K562 (cell line): ENCODE results near the gene IFITM2. TPM values are rescaled to one million over a fixed set of nuclear protein-coding genes. Genes with fewer than 3 reads are reported as not detected.
A peak's percentile ranks its signal among the peaks of the same experiment; 100 is the strongest.

Experiments used
- BRD4 ChIP-seq: fragments of 200-600 bp; sonication (generic); IDR thresholded peaks from 2 replicates; pipeline ENCODE4 v1.6.1; 2017; ENCODE audit warnings: inconsistent platforms
- CXXC5 ChIP-seq: fragments of 250-450 bp; sonication (Bioruptor Pico); IDR thresholded peaks from 2 replicates; pipeline ENCODE4 v1.8.0; 2022; ENCODE audit warnings: inconsistent platforms, mild to moderate bottlenecking, moderate library complexity
- EGR1 ChIP-seq: fragments of 450-650 bp; conservative IDR thresholded peaks from 2 replicates; pipeline ENCODE4 v1.6.1; 2017; ENCODE audit warnings: mild to moderate bottlenecking
- HNRNPH1 ChIP-seq: fragments of 200-400 bp; formaldehyde crosslinking; optimal IDR thresholded peaks from 2 replicates; pipeline ENCODE3; 2017; ENCODE audit warnings: low read depth, mild to moderate bottlenecking, low read length, moderate library complexity
- ILK ChIP-seq: fragments of 450-650 bp; IDR thresholded peaks from 2 replicates; pipeline ENCODE4 v1.6.1; 2016; ENCODE audit warnings: missing genetic modification characterization, low read depth, mild to moderate bottlenecking, missing compliant biosample characterization, moderate library complexity, borderline replicate concordance
- MECOM ChIP-seq: fragments of 250-450 bp; sonication (Bioruptor Pico); IDR thresholded peaks from 2 replicates; pipeline ENCODE4 v1.8.0; 2022; ENCODE audit warnings: inconsistent platforms
- RNF219 ChIP-seq: fragments of 250-450 bp; sonication (Bioruptor Pico); IDR thresholded peaks from 2 replicates; pipeline ENCODE4 v1.5.0; 2022; ENCODE audit warnings: mild to moderate bottlenecking
- SRSF3 ChIP-seq: fragments of 200-400 bp; formaldehyde crosslinking; IDR thresholded peaks from 2 replicates; pipeline ENCODE4 v1.6.1; 2016; ENCODE audit warnings: mild to moderate bottlenecking, low read length, moderate library complexity; ENCODE audit not compliant: insufficient read depth
- VEZF1 ChIP-seq: fragments of 200-800 bp; sonication (Bioruptor generic); IDR thresholded peaks from 2 replicates; pipeline ENCODE4 v1.6.1; 2017; ENCODE audit warnings: missing genetic modification characterization, missing compliant biosample characterization
- ZBTB1 ChIP-seq: sonication (generic); formaldehyde crosslinking; IDR thresholded peaks from 2 replicates; pipeline ENCODE4 v1.8.1; 2023; ENCODE audit warnings: missing genetic modification reagents, low read depth, mild to moderate bottlenecking, borderline replicate concordance
- ZC3H4 ChIP-seq: sonication (generic); formaldehyde crosslinking; IDR thresholded peaks from 2 replicates; pipeline ENCODE4 v1.9.0; 2021; ENCODE audit warnings: missing genetic modification reagents, borderline replicate concordance
- ZNF277 ChIP-seq: fragments of 250-450 bp; sonication (Bioruptor Pico); IDR thresholded peaks from 2 replicates; pipeline ENCODE4 v1.8.0; 2022; ENCODE audit warnings: inconsistent platforms, mild to moderate bottlenecking, moderate library complexity, borderline replicate concordance
- ZNF766 ChIP-seq: fragments of 200-800 bp; sonication (Bioruptor generic); conservative IDR thresholded peaks from 2 replicates; pipeline ENCODE4 v1.6.1; 2016; ENCODE audit warnings: missing genetic modification characterization, missing compliant biosample characterization
- polyA plus RNA-seq, 8 experiments: library from polyadenylated mRNA; depleted of rRNA in 4 of 8; stranded (reverse) in 5 of 8; unstranded in 3 of 8; fragments of >200 nt; fragmentation: Nextera tagmentation in 2 of 8; fragmentation: Illumina TruSeq in 1 of 8; extraction: Ambion mirVana in 2 of 8; extraction: Trizol in 1 of 8; gene quantifications; 2 replicates each; pipeline versions ENCODE4 v1.2.1 to v1.2.3, GENCODE V29; 2011 to 2014; ENCODE audit warnings: inconsistent platforms in 1 of 8, missing spikeins in 1 of 8
- total RNA-seq, 7 experiments: library from RNA; depleted of rRNA in 6 of 7; stranded (reverse); fragments of >200 nt in 6 of 7; fragmentation: Illumina TruSeq in 2 of 7; extraction: Trizol in 2 of 7; gene quantifications; 2 replicates each; pipeline versions ENCODE4 v1.2.1 to v1.2.3, GENCODE V29; 2011 to 2021; ENCODE audit warnings: low replicate concordance in 1 of 7
- TF ChIP-seq, protein P1 (sequence below), 2 experiments: fragments of 450-650 bp; conservative IDR thresholded peaks; 2 replicates each; pipeline ENCODE4 v1.6.1; 2017; ENCODE audit warnings: mild to moderate bottlenecking in 2 of 2, moderate library complexity in 2 of 2
- TF ChIP-seq, protein P2 (sequence below): sonication (generic); formaldehyde crosslinking; IDR thresholded peaks from 2 replicates; pipeline ENCODE4 v1.8.1; 2023; ENCODE audit warnings: mild to moderate bottlenecking, missing genetic modification reagents
- TF ChIP-seq, protein P3 (sequence below): fragments of 250-450 bp; sonication (Bioruptor Pico); IDR thresholded peaks from 2 replicates; pipeline ENCODE4 v1.8.0; 2021; ENCODE audit warnings: moderate library complexity, mild to moderate bottlenecking, inconsistent platforms

Gene IFITM2
- total and polyA plus RNA-seq, 9 of the 15 experiments (the other 6 are each of a cell fraction or from before 2014, with no cell fraction given) = 52.8 to 4,872 (median 356) TPM

- TF ChIP-seq CXXC5 = peak; percentile 74
- no peak for TF ChIP-seq ILK (tag)
- TF ChIP-seq ZBTB1 = no peak
- TF ChIP-seq VEZF1 (CRISPR knock-in tag) = peak; percentile 53
- no peak for TF ChIP-seq RNF219 (CRISPR knock-in tag)
- no peak for TF ChIP-seq SRSF3
- TF ChIP-seq, protein P1, sequence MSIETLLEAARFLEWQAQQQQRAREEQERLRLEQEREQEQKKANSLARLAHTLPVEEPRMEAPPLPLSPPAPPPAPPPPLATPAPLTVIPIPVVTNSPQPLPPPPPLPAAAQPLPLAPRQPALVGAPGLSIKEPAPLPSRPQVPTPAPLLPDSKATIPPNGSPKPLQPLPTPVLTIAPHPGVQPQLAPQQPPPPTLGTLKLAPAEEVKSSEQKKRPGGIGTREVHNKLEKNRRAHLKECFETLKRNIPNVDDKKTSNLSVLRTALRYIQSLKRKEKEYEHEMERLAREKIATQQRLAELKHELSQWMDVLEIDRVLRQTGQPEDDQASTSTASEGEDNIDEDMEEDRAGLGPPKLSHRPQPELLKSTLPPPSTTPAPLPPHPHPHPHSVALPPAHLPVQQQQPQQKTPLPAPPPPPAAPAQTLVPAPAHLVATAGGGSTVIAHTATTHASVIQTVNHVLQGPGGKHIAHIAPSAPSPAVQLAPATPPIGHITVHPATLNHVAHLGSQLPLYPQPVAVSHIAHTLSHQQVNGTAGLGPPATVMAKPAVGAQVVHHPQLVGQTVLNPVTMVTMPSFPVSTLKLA (conservative IDR thresholded peaks at IDR 0.05) = peak in 1 of 2 experiments; percentile 54; a peak in 1 of 4 replicates
- TF ChIP-seq, protein P2, sequence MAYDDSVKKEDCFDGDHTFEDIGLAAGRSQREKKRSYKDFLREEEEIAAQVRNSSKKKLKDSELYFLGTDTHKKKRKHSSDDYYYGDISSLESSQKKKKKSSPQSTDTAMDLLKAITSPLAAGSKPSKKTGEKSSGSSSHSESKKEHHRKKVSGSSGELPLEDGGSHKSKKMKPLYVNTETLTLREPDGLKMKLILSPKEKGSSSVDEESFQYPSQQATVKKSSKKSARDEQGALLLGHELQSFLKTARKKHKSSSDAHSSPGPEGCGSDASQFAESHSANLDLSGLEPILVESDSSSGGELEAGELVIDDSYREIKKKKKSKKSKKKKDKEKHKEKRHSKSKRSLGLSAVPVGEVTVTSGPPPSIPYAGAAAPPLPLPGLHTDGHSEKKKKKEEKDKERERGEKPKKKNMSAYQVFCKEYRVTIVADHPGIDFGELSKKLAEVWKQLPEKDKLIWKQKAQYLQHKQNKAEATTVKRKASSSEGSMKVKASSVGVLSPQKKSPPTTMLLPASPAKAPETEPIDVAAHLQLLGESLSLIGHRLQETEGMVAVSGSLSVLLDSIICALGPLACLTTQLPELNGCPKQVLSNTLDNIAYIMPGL (CRISPR knock-in tag) = no peak
- no peak for TF ChIP-seq ZC3H4
- no peak for TF ChIP-seq MECOM
- TF ChIP-seq EGR1 = no peak
- TF ChIP-seq BRD4 = peak; percentile 36; the same call in 1 of the 2 replicates
- peak; percentile 57 for TF ChIP-seq ZNF766 (CRISPR knock-in tag)
- TF ChIP-seq, protein P3, sequence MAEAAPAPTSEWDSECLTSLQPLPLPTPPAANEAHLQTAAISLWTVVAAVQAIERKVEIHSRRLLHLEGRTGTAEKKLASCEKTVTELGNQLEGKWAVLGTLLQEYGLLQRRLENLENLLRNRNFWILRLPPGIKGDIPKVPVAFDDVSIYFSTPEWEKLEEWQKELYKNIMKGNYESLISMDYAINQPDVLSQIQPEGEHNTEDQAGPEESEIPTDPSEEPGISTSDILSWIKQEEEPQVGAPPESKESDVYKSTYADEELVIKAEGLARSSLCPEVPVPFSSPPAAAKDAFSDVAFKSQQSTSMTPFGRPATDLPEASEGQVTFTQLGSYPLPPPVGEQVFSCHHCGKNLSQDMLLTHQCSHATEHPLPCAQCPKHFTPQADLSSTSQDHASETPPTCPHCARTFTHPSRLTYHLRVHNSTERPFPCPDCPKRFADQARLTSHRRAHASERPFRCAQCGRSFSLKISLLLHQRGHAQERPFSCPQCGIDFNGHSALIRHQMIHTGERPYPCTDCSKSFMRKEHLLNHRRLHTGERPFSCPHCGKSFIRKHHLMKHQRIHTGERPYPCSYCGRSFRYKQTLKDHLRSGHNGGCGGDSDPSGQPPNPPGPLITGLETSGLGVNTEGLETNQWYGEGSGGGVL (CRISPR knock-in tag) = no peak
- no peak for TF ChIP-seq ZNF277
- no peak for TF ChIP-seq HNRNPH1
Observed at GRCh38 chr11:326842-327580, 19.4 kb downstream of the IFITM2 start (continued).
